GM12878 (cell line): ENCODE results near the gene LAMA5. TPM values are rescaled to one million over a fixed set of nuclear protein-coding genes. Genes with fewer than 3 reads are reported as not detected.

Source experiments
- BRCA1 ChIP-seq: IDR thresholded peaks from 2 replicates; pipeline ENCODE4 v1.6.1; 2011; ENCODE audit warnings: low read depth, low read length, improper control_type of control experiment
- E2F8 ChIP-seq: fragments of 450-650 bp; IDR thresholded peaks from 2 replicates; pipeline ENCODE4 v1.6.1; 2018; ENCODE audit warnings: mild to moderate bottlenecking, low read depth, moderate library complexity; ENCODE audit not compliant: partially characterized antibody
- E4F1 ChIP-seq: fragments of 450-650 bp; IDR thresholded peaks from 2 replicates; pipeline ENCODE4 v1.6.1; 2018; ENCODE audit warnings: borderline replicate concordance, mild to moderate bottlenecking; ENCODE audit not compliant: partially characterized antibody
- ESRRA ChIP-seq: IDR thresholded peaks from 2 replicates; pipeline ENCODE4 v1.6.1; 2012; ENCODE audit warnings: mild to moderate bottlenecking, low read length, improper control_type of control experiment
- HCFC1 ChIP-seq: fragments of 150-350 bp; IDR thresholded peaks from 2 replicates; pipeline ENCODE4 v1.6.1; 2014; ENCODE audit warnings: low read length
- IRF5 ChIP-seq: fragments of 450-650 bp; IDR thresholded peaks from 2 replicates; pipeline ENCODE4 v1.6.1; 2017; ENCODE audit warnings: borderline replicate concordance
- MEF2A ChIP-seq: IDR thresholded peaks from 2 replicates; pipeline ENCODE4 v1.6.1; 2011; ENCODE audit warnings: low read depth, mild to moderate bottlenecking, low read length, moderate library complexity; ENCODE audit not compliant: insufficient read depth
- NFXL1 ChIP-seq: fragments of 450-650 bp; IDR thresholded peaks from 2 replicates; pipeline ENCODE4 v1.6.1; 2017; ENCODE audit warnings: antibody characterized with exemption, mild to moderate bottlenecking, borderline replicate concordance
- NFYA ChIP-seq: IDR thresholded peaks from 2 replicates; pipeline ENCODE4 v1.6.1; 2011; ENCODE audit warnings: low read depth, mild to moderate bottlenecking, low read length, improper control_type of control experiment, borderline replicate concordance
- NFYB ChIP-seq: IDR thresholded peaks from 2 replicates; pipeline ENCODE4 v1.6.1; 2011; ENCODE audit warnings: low read depth, mild to moderate bottlenecking, low read length, improper control_type of control experiment, moderate library complexity; ENCODE audit not compliant: insufficient read depth
- POLR2A ChIP-seq: IDR thresholded peaks from 2 replicates; pipeline ENCODE4 v1.6.1; 2011; ENCODE audit warnings: low read depth, mild to moderate bottlenecking, low read length
- RAD21 ChIP-seq: IDR thresholded peaks from 2 replicates; pipeline ENCODE4 v1.6.1; 2011; ENCODE audit warnings: mild to moderate bottlenecking, low read depth, low read length, moderate library complexity; ENCODE audit not compliant: insufficient read depth
- SMAD5 ChIP-seq: IDR thresholded peaks from 2 replicates; pipeline ENCODE4 v1.6.1; 2016; ENCODE audit warnings: antibody characterized with exemption, low read depth
- TBL1XR1 ChIP-seq: IDR thresholded peaks from 2 replicates; pipeline ENCODE4 v1.6.1; 2012; ENCODE audit warnings: low read depth, low read length, improper control_type of control experiment
- TCF7 ChIP-seq: IDR thresholded peaks from 2 replicates; pipeline ENCODE4 v1.6.1; 2014; ENCODE audit warnings: antibody characterized with exemption, borderline replicate concordance
- ZNF687 ChIP-seq: fragments of 450-650 bp; IDR thresholded peaks from 2 replicates; pipeline ENCODE4 v1.6.1; 2017; ENCODE audit warnings: mild to moderate bottlenecking, moderate library complexity
- polyA plus RNA-seq, 11 experiments: library from polyadenylated mRNA; depleted of rRNA in 4 of 11; unstranded in 6 of 11; stranded (reverse) in 5 of 11; fragments of >200 nt; fragmentation: Nextera tagmentation in 4 of 11; fragmentation: Illumina TruSeq in 1 of 11; extraction: Ambion mirVana in 4 of 11; extraction: Trizol in 1 of 11; gene quantifications; 1 replicate in 1 of 11; 2 replicates in 10 of 11; pipeline versions ENCODE4 v1.2.1 to v1.2.3, GENCODE V29; 2011 to 2016; ENCODE audit warnings: inconsistent platforms in 2 of 11, missing spikeins in 2 of 11, low read depth in 1 of 11
- total RNA-seq, 4 experiments: library from RNA; depleted of rRNA in 3 of 4; stranded (reverse); fragments of >200 nt in 3 of 4; fragmentation: Illumina TruSeq in 1 of 4; extraction: Trizol in 1 of 4; gene quantifications; 2 replicates each; pipeline versions ENCODE4 v1.2.1 to v1.2.3, GENCODE V29; 2013 to 2021

The LAMA5 gene
- total and polyA plus RNA-seq, 10 of the 15 experiments (the other 5 are each of a cell fraction or from before 2014, with no cell fraction given) = 0.09 to 3.1 (median 1.6) TPM; not detected in 3

GRCh38 chr20:62302341-62303061, 64.6 kb downstream of the LAMA5 start, which contains the start of gene ADRM1 (continued):
- TF ChIP-seq E2F8 (no peak), E4F1 (peak; percentile 33), HCFC1 (peak; percentile 72), IRF5 (no peak), NFXL1 (no peak), POLR2A (peak; percentile 91), SMAD5 (no peak), ZNF687 (no peak), TCF7 (peak; percentile 8; the same call in 1 of the 2 replicates), NFYB (peak; percentile 86), RAD21 (peak; percentile 64), BRCA1 (no peak), NFYA (no peak), MEF2A (no peak), TBL1XR1 (no peak; the same call in 1 of the 2 replicates), ESRRA (no peak)
